HepG2 (cell line): ENCODE results near the gene DDX54. TPM values are rescaled to one million over a fixed set of nuclear protein-coding genes. Genes with fewer than 3 reads are reported as not detected.

Experiments
- AHDC1 ChIP-seq: sonication (generic); formaldehyde crosslinking; IDR thresholded peaks from 2 replicates; pipeline ENCODE4 v1.5.1; 2020; ENCODE audit warnings: mild to moderate bottlenecking, missing genetic modification reagents, borderline replicate concordance
- ARHGAP35 ChIP-seq: sonication (generic); formaldehyde crosslinking; IDR thresholded peaks from 2 replicates; pipeline ENCODE4 v1.9.0; 2022; ENCODE audit warnings: mild to moderate bottlenecking, inconsistent platforms, moderate library complexity, missing genetic modification reagents, borderline replicate concordance
- DDIT3 ChIP-seq: sonication (generic); formaldehyde crosslinking; IDR thresholded peaks from 2 replicates; pipeline ENCODE4 v1.4.0; 2020; ENCODE audit warnings: mild to moderate bottlenecking, missing genetic modification reagents
- HNRNPL ChIP-seq: fragments of 200-400 bp; formaldehyde crosslinking; IDR thresholded peaks from 2 replicates; pipeline ENCODE4 v1.6.1; 2017; ENCODE audit warnings: mild to moderate bottlenecking, low read depth, low read length
- KAT8 ChIP-seq: IDR thresholded peaks from 2 replicates; pipeline ENCODE4 v1.6.1; 2016; ENCODE audit warnings: missing genetic modification reagents, missing compliant biosample characterization
- MIER3 ChIP-seq: IDR thresholded peaks from 2 replicates; pipeline ENCODE4 v1.6.1; 2016; ENCODE audit warnings: missing compliant biosample characterization, borderline replicate concordance
- MXD1 ChIP-seq: sonication (generic); formaldehyde crosslinking; IDR thresholded peaks from 2 replicates; pipeline ENCODE4 v1.4.0; 2020; ENCODE audit warnings: mild to moderate bottlenecking, missing genetic modification reagents
- NBN ChIP-seq: fragments of 450-650 bp; conservative IDR thresholded peaks from 2 replicates; pipeline ENCODE4 v1.6.1; 2017
- NFE2L1 ChIP-seq: sonication (generic); formaldehyde crosslinking; IDR thresholded peaks from 2 replicates; pipeline ENCODE4 v1.4.0; 2020; ENCODE audit warnings: missing genetic modification reagents, mild to moderate bottlenecking, borderline replicate concordance
- SALL2 ChIP-seq: sonication (generic); formaldehyde crosslinking; IDR thresholded peaks from 2 replicates; pipeline ENCODE4 v1.8.1; 2023; ENCODE audit warnings: mild to moderate bottlenecking, missing genetic modification reagents, inconsistent platforms
- TCF12 ChIP-seq, 2 experiments: fragments of 450-650 bp in 1 of 2; sonication (generic) in 1 of 2; formaldehyde crosslinking in 1 of 2; IDR thresholded peaks; 2 replicates each; pipeline versions ENCODE4 v1.6.1 to v1.8.0; 2017 to 2022; ENCODE audit warnings: antibody characterized with exemption in 1 of 2, mild to moderate bottlenecking in 1 of 2, missing genetic modification reagents in 1 of 2, moderate library complexity in 1 of 2
- THAP9 ChIP-seq: sonication (generic); formaldehyde crosslinking; IDR thresholded peaks from 2 replicates; pipeline ENCODE4; 2020; ENCODE audit warnings: missing genetic modification reagents, mild to moderate bottlenecking, borderline replicate concordance
- ZNF160 ChIP-seq: sonication (generic); formaldehyde crosslinking; IDR thresholded peaks from 2 replicates; pipeline ENCODE4 v1.8.0; 2022; ENCODE audit warnings: mild to moderate bottlenecking, inconsistent platforms, missing genetic modification reagents
- ZNF280B ChIP-seq: sonication (generic); formaldehyde crosslinking; IDR thresholded peaks from 2 replicates; pipeline ENCODE4 v1.5.0; 2020; ENCODE audit warnings: missing genetic modification reagents, mild to moderate bottlenecking, borderline replicate concordance
- ZNF530 ChIP-seq: sonication (generic); formaldehyde crosslinking; IDR thresholded peaks from 2 replicates; pipeline ENCODE4 v1.5.0; 2020; ENCODE audit warnings: low read depth, mild to moderate bottlenecking, missing genetic modification reagents
- ZNF75D ChIP-seq: sonication (generic); formaldehyde crosslinking; IDR thresholded peaks from 2 replicates; pipeline ENCODE4 v1.8.1; 2023; ENCODE audit warnings: missing genetic modification reagents, mild to moderate bottlenecking, borderline replicate concordance
- ZNF777 ChIP-seq: sonication (generic); formaldehyde crosslinking; IDR thresholded peaks from 2 replicates; pipeline ENCODE4 v1.4.0; 2020; ENCODE audit warnings: missing genetic modification reagents
- polyA plus RNA-seq, 8 experiments: library from polyadenylated mRNA; depleted of rRNA in 3 of 8; stranded (reverse) in 7 of 8; unstranded in 1 of 8; fragments of >200 nt; fragmentation: Illumina TruSeq in 4 of 8; extraction: Trizol in 4 of 8; gene quantifications; 2 replicates each; pipeline versions ENCODE4 v1.2.1 to v1.2.3, GENCODE V29; 2011 to 2016; ENCODE audit warnings: low read depth in 4 of 8, missing spikeins in 1 of 8, mixed read lengths in 1 of 8; ENCODE audit not compliant: insufficient read depth in 1 of 8
- total RNA-seq, 5 experiments: library from RNA; depleted of rRNA; stranded (reverse); fragments of >200 nt; fragmentation: Illumina TruSeq; extraction: Trizol; gene quantifications; 2 replicates each; pipeline ENCODE4 v1.2.3, GENCODE V29; 2016; ENCODE audit warnings: low read depth in 1 of 5

DDX54 gene
- total and polyA plus RNA-seq, 2 of the 13 experiments (the other 11 are each of a cell fraction or from before 2014, with no cell fraction given): 59.7 to 61.1 TPM

GRCh38 chr12:113185180-113186032 lies at the start of gene DDX54, which contains the start of gene RITA1 (continued):
- TF ChIP-seq AHDC1 (CRISPR knock-in tag) (peak; percentile 13; the same call in 1 of the 2 replicates), NBN (no peak), ZNF530 (CRISPR knock-in tag) (no peak), MIER3 (CRISPR knock-in tag) (no peak), ZNF280B (CRISPR knock-in tag) (no peak; the same call in 1 of the 2 replicates), ARHGAP35 (CRISPR knock-in tag) (peak; percentile 12; the same call in 1 of the 2 replicates), DDIT3 (CRISPR knock-in tag) (no peak), NFE2L1 (CRISPR knock-in tag) (no peak), TCF12 (IDR thresholded peaks at IDR 0.05) (no peak), TCF12 (CRISPR knock-in tag; IDR thresholded peaks at IDR 0.05) (0 out of 2 replicates have a peak, but pooled peaks have one; percentile 51), ZNF160 (CRISPR knock-in tag) (peak; percentile 29; the same call in 1 of the 2 replicates), ZNF75D (no peak), HNRNPL (no peak), MXD1 (peak; percentile 98), KAT8 (CRISPR knock-in tag) (peak; percentile 81), ZNF777 (CRISPR knock-in tag) (peak; percentile 73), SALL2 (CRISPR knock-in tag) (no peak), THAP9 (CRISPR knock-in tag) (peak; percentile 94)
